Neural cell (in vitro differentiated cells): Measurements from ENCODE around the gene URB2. TPM values are rescaled to one million over a fixed set of nuclear protein-coding genes. Genes with fewer than 3 reads are reported as not detected.

Experiments used
- H2AFZ ChIP-seq: fragments of 200-600, 300-800 bp; sonication (generic), shearing (Covaris generic); 2 replicates; pipeline ENCODE4 v1.6.0; 2014; ENCODE audit warnings: low read depth, mild to moderate bottlenecking, antibody characterized with exemption, low read length, moderate library complexity
- H3F3A ChIP-seq: fragments of 200-600 bp; shearing (Covaris generic); 2 replicates; pipeline ENCODE4 v1.6.1; 2016; ENCODE audit warnings: mild to moderate bottlenecking, moderate library complexity, mixed read lengths, antibody characterized with exemption, low read length; ENCODE audit not compliant: insufficient read depth, poor library complexity, severe bottlenecking
- H3K27ac ChIP-seq: fragments of 200-600, 300-800 bp; sonication (generic), shearing (Covaris generic); 2 replicates; pipeline ENCODE4 v1.5.1; 2014; ENCODE audit warnings: mild to moderate bottlenecking, low read length, moderate library complexity
- H3K27me3 ChIP-seq: fragments of 300-800, 200-600 bp; sonication (generic), shearing (Covaris generic); 2 replicates; pipeline ENCODE4 v1.6.0; 2014; ENCODE audit warnings: mild to moderate bottlenecking, low read depth, low read length, moderate library complexity; ENCODE audit not compliant: insufficient read depth
- H3K36me3 ChIP-seq: fragments of 300-800, 200-600 bp; sonication (generic), shearing (Covaris generic); 2 replicates; pipeline ENCODE4 v1.5.1; 2014; ENCODE audit warnings: mild to moderate bottlenecking, antibody characterized with exemption, low read length, moderate library complexity; ENCODE audit not compliant: insufficient read depth
- H3K4me2 ChIP-seq: fragments of 300-800, 200-600 bp; sonication (generic), shearing (Covaris generic); 2 replicates; pipeline ENCODE4 v1.6.0; 2014; ENCODE audit warnings: mild to moderate bottlenecking, low read length
- H3K4me3 ChIP-seq: fragments of 300-800, 200-600 bp; sonication (generic), shearing (Covaris generic); 2 replicates; pipeline ENCODE4 v1.5.1; 2014; ENCODE audit warnings: mild to moderate bottlenecking, low read length, moderate library complexity
- H3K79me2 ChIP-seq: fragments of 200-600 bp; shearing (Covaris generic); replicated peaks from 2 replicates; pipeline ENCODE4 v1.6.0; 2014; ENCODE audit warnings: mild to moderate bottlenecking, low read length, moderate library complexity; ENCODE audit not compliant: insufficient read depth
- H3K9ac ChIP-seq: fragments of 300-800, 200-600 bp; sonication (generic), shearing (Covaris generic); 2 replicates; pipeline ENCODE4 v1.6.1; 2016; ENCODE audit warnings: mild to moderate bottlenecking, low read length, mixed read lengths
- H3K9me2 ChIP-seq: fragments of 200-600 bp; shearing (Covaris generic); 2 replicates; pipeline ENCODE4 v1.6.1; 2016; ENCODE audit warnings: mild to moderate bottlenecking, low read length, mixed read lengths; ENCODE audit not compliant: insufficient read depth
- H3K9me3 ChIP-seq: fragments of 200-600, 300-800 bp; sonication (generic), shearing (Covaris generic); 2 replicates; pipeline ENCODE4 v1.6.1; 2016; ENCODE audit warnings: mild to moderate bottlenecking, mixed run types, low read length, moderate library complexity, mixed read lengths
- H4K20me1 ChIP-seq: fragments of 200-600 bp; shearing (Covaris generic); 2 replicates; pipeline ENCODE4 v1.6.1; 2016; ENCODE audit warnings: mild to moderate bottlenecking, mixed run types; ENCODE audit not compliant: insufficient read depth
- CTCF ChIP-seq: fragments of 450-650 bp; IDR thresholded peaks from 2 replicates; pipeline ENCODE4 v1.5.1; 2014; ENCODE audit warnings: antibody characterized with exemption, mild to moderate bottlenecking, moderate library complexity; ENCODE audit not compliant: poor library complexity, severe bottlenecking
- EP300 ChIP-seq: fragments of 450-650 bp; conservative IDR thresholded peaks from 2 replicates; pipeline ENCODE4 v1.6.1; 2014; ENCODE audit warnings: antibody characterized with exemption, mild to moderate bottlenecking, moderate library complexity; ENCODE audit not compliant: poor library complexity, severe bottlenecking
- EZH2 ChIP-seq: fragments of 200-600, 300-800 bp; shearing (Covaris generic), sonication (generic); IDR thresholded peaks from 2 replicates; pipeline ENCODE4 v1.6.1; 2014; ENCODE audit warnings: antibody characterized with exemption, low read length, borderline replicate concordance, mild to moderate bottlenecking; ENCODE audit not compliant: insufficient read depth, poor library complexity, severe bottlenecking
- MXI1 ChIP-seq: fragments of 450-650 bp; conservative IDR thresholded peaks from 2 replicates; pipeline ENCODE4 v1.6.1; 2014; ENCODE audit warnings: antibody characterized with exemption, mild to moderate bottlenecking; ENCODE audit not compliant: poor library complexity, severe bottlenecking
- POLR2AphosphoS5 ChIP-seq: IDR thresholded peaks from 2 replicates; pipeline ENCODE4 v1.6.1; 2012
- RAD21 ChIP-seq: fragments of 450-650 bp; conservative IDR thresholded peaks from 2 replicates; pipeline ENCODE4 v1.6.1; 2014; ENCODE audit warnings: antibody characterized with exemption, mild to moderate bottlenecking, moderate library complexity
- REST ChIP-seq: IDR thresholded peaks from 2 replicates; pipeline ENCODE4 v1.6.1; 2012; ENCODE audit warnings: borderline replicate concordance
- SMC3 ChIP-seq: fragments of 450-650 bp; conservative IDR thresholded peaks from 2 replicates; pipeline ENCODE4 v1.6.1; 2014; ENCODE audit warnings: antibody characterized with exemption, mild to moderate bottlenecking, moderate library complexity; ENCODE audit not compliant: poor library complexity
- TAF1 ChIP-seq: IDR thresholded peaks from 2 replicates; pipeline ENCODE4 v1.6.1; 2012; ENCODE audit warnings: low read depth
- polyA plus RNA-seq: library from polyadenylated mRNA; depleted of rRNA; stranded (reverse); fragments of >200 nt; gene quantifications from 2 replicates; pipeline ENCODE4 v1.2.3, GENCODE V29; 2014

URB2 gene
- polyA plus RNA-seq, 1 donor from 2014 or later = 5.7 TPM

- H3K27me3 ChIP-seq = no peaks in the 10 kb centered on the region
- no peaks in the 10 kb centered on the region for H3K79me2 ChIP-seq
- H3K9me2 ChIP-seq = no peaks in the 10 kb centered on the region
- TF ChIP-seq SMC3 (no peak), REST (no peak)
- no peak overlapping the region for H3K4me2 ChIP-seq
- H3K4me3 ChIP-seq = no peak overlapping the region
- H2AFZ ChIP-seq = no peak overlapping the region
- H4K20me1 ChIP-seq = no peaks in the 10 kb centered on the region
- H3K36me3 ChIP-seq = no peaks in the 10 kb centered on the region
- no peak overlapping the region for H3K27ac ChIP-seq
- H3F3A ChIP-seq = no peaks in the 10 kb centered on the region
- no peak overlapping the region for H3K9ac ChIP-seq
- H3K9me3 ChIP-seq = no peaks in the 10 kb centered on the region
Measured at GRCh38 chr1:229671310-229671709, 45.3 kb downstream of the URB2 start.

GRCh38 chr1:229672246-229672645 lies 46.2 kb downstream of the URB2 start:
- H3K36me3 ChIP-seq = no peaks in the 10 kb centered on the region
- no peaks in the 10 kb centered on the region for H3K9me3 ChIP-seq
- H3K27ac ChIP-seq = no peak overlapping the region
- no peak overlapping the region for H3K4me3 ChIP-seq
- no peaks in the 10 kb centered on the region for H3K79me2 ChIP-seq
- H3K4me2 ChIP-seq = no peak overlapping the region
- no peaks in the 10 kb centered on the region for H3F3A ChIP-seq
- no peaks in the 10 kb centered on the region for H4K20me1 ChIP-seq
- H3K9ac ChIP-seq = no peak overlapping the region
- H3K27me3 ChIP-seq = no peaks in the 10 kb centered on the region
- no peaks in the 10 kb centered on the region for H3K9me2 ChIP-seq
- TF ChIP-seq TAF1 = no peak
- H2AFZ ChIP-seq = no peak overlapping the region

- H2AFZ ChIP-seq = no peak overlapping the region
- H4K20me1 ChIP-seq = no peaks in the 10 kb centered on the region
- H3F3A ChIP-seq = no peaks in the 10 kb centered on the region
- H3K9me2 ChIP-seq = no peaks in the 10 kb centered on the region
- no peaks in the 10 kb centered on the region for H3K9me3 ChIP-seq
- H3K27me3 ChIP-seq = no peaks in the 10 kb centered on the region
- no peak overlapping the region for H3K4me3 ChIP-seq
- H3K79me2 ChIP-seq = no peaks in the 10 kb centered on the region
- no peak for TF ChIP-seq POLR2AphosphoS5
- no peak for TF ChIP-seq REST
- TF ChIP-seq RAD21 = no peak
- no peak for TF ChIP-seq CTCF
- TF ChIP-seq EZH2 = no peak
- TF ChIP-seq EP300 = no peak
- TF ChIP-seq TAF1 = no peak
- TF ChIP-seq MXI1 = no peak
- TF ChIP-seq SMC3 = no peak
- H3K9ac ChIP-seq = no peak overlapping the region
- no peak overlapping the region for H3K4me2 ChIP-seq
- H3K36me3 ChIP-seq = no peaks in the 10 kb centered on the region
- no peak overlapping the region for H3K27ac ChIP-seq
Measured at GRCh38 chr1:229674042-229674441, 48.0 kb downstream of the URB2 start.
